GM10266 (cell line): ENCODE data around the gene PAPPA2.

Source experiments
- DNase-seq: peaks from one replicate; pipeline ENCODE4 v3.0.0; 2012; ENCODE audit errors: extremely low spot score
- TF ChIP-seq, protein P1 (sequence below): IDR thresholded peaks from 2 replicates; pipeline ENCODE4 v1.5.1; 2012; ENCODE audit warnings: mild to moderate bottlenecking, low read depth; ENCODE audit not compliant: control insufficient read depth, insufficient read depth; ENCODE audit errors: missing control alignments

The PAPPA2 gene

DNA sequence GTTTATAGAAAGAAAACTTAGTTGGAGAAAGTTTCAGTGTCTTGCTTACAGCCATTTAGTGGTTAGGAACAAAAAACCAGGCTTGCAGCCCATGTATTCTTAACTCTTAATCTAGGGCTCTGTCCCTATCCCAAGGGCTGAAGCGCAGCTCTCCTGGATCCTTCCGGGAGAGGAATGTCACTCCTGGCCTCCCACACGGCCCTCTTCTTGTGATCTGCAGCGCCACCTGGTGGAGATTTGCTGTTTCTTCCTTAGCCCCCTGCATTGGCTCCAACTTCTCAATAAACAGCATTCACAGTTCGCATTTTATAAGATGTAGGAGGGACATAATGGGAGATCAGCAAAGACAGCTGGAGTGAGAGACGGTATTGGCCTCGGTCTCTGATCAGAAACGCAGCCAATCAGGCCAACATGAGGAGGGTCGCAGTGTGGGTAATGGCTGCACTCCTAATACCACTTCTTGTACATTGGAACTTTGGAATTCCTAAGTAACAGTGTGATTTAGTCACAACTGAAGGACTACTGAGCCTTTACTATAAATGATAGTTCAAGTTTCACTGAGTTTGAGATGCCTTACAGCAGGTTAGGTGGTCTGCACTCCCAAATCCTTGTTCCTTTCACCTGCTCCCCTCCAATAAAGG lies 418.1 kb downstream of the PAPPA2 start:
- TF ChIP-seq, protein P1, sequence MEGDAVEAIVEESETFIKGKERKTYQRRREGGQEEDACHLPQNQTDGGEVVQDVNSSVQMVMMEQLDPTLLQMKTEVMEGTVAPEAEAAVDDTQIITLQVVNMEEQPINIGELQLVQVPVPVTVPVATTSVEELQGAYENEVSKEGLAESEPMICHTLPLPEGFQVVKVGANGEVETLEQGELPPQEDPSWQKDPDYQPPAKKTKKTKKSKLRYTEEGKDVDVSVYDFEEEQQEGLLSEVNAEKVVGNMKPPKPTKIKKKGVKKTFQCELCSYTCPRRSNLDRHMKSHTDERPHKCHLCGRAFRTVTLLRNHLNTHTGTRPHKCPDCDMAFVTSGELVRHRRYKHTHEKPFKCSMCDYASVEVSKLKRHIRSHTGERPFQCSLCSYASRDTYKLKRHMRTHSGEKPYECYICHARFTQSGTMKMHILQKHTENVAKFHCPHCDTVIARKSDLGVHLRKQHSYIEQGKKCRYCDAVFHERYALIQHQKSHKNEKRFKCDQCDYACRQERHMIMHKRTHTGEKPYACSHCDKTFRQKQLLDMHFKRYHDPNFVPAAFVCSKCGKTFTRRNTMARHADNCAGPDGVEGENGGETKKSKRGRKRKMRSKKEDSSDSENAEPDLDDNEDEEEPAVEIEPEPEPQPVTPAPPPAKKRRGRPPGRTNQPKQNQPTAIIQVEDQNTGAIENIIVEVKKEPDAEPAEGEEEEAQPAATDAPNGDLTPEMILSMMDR, result peak; percentile 85

DNA sequence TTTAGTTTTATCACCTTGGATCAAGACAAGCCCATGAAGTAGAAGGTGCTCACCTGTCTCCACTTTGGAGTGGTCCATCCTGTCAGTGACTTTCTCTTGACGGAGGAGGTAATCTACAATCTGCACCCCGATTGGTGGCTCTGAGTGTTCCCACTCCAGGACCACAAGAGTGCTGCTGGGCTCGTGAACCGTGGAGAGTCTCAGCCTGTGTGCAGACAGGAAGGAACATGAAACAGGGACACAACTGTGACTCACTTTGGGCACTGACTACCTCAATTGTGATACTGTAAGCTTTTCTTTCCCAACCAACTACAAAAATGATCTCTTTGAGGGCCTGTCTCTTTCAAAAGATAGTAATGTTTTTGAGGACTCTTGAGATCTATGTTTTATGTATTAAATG lies 421.3 kb downstream of the PAPPA2 start:
- TF ChIP-seq, protein P1, result no peak
- DNase-seq, result no peak

More for the DNA sequence above, 418.1 kb downstream of the PAPPA2 start:
- peak; percentile 50 for DNase-seq

DNA sequence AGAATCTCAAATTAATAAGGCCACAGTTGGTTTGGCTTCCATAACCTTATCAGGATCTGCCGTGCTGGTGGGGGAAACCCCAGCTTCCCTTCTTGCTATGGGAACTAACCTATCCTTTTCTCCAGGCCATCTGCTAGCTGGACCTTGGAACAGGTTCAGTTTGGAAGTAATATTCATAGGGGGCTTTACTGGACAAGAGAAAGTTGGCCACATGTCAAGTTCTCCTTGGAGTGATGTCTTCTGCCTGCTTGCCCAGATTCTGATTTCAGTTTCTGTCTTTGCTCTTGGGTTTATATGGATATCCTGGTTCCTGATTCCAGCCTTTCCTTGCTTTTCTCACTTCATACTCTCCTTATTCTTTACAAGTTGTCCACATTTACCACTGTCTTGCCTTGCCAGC lies 421.9 kb downstream of the PAPPA2 start:
- TF ChIP-seq, protein P1, result no peak
- DNase-seq, result no peak

DNA sequence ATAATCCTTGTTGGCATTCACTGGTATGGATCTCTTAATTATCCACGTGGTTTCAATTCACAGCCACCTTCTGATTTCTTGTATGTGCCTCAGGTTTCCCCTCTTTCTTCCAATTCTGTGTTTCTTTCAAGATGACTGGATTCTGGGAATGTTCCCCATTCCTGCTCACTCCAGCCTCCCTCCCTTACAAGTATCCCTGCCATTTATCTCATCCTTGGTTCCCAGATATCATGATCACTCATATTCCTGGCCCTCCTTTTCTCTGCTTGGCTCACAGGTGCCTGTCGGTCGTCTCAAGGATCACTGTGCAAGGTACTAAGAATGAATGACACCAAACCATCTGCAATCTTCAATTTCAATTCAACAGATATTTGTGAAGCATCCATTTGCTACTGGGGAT lies 422.4 kb downstream of the PAPPA2 start:
- DNase-seq, result no peak
- TF ChIP-seq, protein P1, result no peak

DNA sequence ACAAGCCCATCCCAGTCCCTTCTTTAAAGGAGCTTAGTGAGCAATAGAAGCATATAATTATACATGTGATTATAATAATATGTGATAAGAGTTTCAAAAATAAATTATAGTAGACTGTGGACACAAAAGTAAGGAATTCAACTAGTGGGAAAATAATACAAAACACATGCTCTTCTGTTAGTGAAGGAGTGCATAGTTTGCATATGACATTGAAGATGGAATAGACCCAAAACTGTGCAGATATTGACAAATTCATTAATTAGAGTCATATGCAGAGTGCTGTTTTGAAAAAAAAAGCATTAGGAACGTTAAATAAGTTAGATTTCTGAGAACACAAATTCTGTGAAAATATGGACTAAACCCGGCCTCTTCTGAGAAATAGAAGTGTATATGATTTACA lies 422.8 kb downstream of the PAPPA2 start:
- DNase-seq, result no peak

DNA sequence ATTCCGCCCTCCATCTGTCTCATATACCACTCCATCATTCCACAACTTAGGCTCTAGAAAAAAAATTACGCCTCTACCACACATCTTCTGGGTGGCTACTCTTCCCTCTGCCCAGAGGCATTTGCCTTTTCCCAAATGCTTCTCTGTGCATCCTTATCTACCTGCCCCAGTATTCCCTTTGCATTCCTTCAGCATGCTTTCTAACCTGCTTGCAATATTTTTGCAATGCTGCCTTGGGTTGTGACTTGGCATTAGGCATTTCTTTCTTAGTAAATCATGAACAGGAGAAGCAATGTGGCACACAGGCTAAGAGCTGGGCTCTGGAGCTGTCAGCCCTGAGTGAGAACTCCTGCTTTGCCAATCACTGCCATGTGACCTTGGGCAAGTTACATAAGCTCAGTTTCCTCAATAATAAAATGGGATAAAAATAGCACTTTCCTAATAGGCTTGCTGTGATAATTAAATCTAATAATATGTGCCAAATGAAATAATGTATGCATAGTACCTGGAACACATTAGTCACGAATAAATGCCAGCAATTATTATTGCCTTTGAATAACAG lies 425.6 kb downstream of the PAPPA2 start:
- DNase-seq, result no peak
- TF ChIP-seq, protein P1, result no peak

More for the DNA sequence above, 422.8 kb downstream of the PAPPA2 start:
- TF ChIP-seq, protein P1, result no peak

DNA sequence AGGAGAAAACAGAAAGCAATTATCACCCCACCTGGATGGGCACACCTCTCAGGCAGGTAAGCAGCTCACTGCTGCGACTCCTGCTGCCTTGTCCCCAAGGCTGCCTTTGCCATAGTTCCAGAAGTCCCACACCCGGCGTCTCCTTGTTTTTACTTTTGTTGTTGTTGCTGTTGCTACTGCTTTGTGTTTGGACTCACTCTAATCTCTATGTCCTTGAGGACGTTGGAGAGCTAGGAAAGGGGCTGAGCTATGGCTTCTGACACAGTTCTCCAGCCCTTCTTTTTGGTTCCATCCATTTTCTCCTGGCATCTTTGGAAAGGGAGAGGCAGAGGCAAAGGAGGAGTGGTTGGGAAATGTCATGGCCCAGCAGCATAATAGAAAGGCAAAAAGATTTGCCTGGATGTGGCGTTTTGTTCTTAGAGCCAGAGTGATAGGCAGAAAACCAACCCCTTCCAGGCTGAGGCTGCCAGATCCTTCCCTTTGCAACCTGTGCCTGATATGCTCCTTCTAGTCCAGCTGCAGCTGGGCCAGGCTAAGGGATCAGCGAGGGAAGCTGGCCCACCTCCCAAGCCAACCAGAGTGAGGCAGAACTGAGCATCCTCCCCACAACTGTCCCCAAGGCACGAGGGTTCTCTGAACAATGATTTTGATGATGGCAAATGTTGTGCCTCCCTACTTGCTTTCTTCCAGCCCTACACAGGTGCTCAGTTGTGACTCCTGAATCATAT lies 430.8 kb downstream of the PAPPA2 start:
- DNase-seq, result no peak
- TF ChIP-seq, protein P1, result no peak
